ENCODE results near the gene SUGP2.

DNA sequence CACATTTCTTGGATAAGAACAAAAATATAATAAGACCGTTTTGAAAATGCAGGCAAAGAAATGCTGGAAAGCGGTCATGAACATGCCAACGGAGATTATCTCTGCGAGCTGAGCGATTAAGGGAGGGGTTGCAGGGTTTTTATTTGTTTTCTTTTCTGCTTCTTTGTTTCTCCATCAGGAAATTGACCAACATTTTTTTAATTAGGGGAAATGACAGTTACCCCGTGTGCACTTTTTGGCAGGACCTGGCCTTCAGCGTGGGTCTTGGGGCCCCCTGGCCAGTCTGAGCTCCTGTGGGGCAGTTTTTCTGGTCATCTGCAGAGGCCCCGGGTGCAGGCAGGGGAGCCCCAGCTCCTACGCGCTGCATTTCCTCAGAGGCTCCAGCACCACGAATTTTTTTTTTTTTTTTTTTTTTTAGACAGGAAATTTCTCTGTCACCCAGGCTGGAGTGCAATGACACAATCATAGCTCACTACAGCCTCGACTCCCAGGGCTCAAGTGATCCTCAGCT lies 61.0 kb downstream of the SUGP2 start:
- TF ChIP-seq, protein P1, sequence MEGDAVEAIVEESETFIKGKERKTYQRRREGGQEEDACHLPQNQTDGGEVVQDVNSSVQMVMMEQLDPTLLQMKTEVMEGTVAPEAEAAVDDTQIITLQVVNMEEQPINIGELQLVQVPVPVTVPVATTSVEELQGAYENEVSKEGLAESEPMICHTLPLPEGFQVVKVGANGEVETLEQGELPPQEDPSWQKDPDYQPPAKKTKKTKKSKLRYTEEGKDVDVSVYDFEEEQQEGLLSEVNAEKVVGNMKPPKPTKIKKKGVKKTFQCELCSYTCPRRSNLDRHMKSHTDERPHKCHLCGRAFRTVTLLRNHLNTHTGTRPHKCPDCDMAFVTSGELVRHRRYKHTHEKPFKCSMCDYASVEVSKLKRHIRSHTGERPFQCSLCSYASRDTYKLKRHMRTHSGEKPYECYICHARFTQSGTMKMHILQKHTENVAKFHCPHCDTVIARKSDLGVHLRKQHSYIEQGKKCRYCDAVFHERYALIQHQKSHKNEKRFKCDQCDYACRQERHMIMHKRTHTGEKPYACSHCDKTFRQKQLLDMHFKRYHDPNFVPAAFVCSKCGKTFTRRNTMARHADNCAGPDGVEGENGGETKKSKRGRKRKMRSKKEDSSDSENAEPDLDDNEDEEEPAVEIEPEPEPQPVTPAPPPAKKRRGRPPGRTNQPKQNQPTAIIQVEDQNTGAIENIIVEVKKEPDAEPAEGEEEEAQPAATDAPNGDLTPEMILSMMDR (conservative IDR thresholded peaks at IDR 0.05; ENCODE audit: low read depth in 2 of 2): no peak
- TF ChIP-seq EZH2 (IDR thresholded peaks at IDR 0.05; ENCODE audit: low read depth, unreplicated experiment): no peak
- no peak for TF ChIP-seq EZH2phosphoT487 (IDR thresholded peaks at IDR 0.05; ENCODE audit: unreplicated experiment)
- TF ChIP-seq ZNF331 (CRISPR knock-in tag; IDR thresholded peaks at IDR 0.05; ENCODE audit: low read depth): no peak

Measured in GM23338 (cell line).